Stimulated activated CD8-positive, alpha-beta memory T cell treated with anti-CD3 and anti-CD28 coated beads, Interleukin-4, amount 100 ng/mL, for 1 hour (primary cell): Measurements from ENCODE around the gene ZFYVE26.
"Not testable (repeated sequence)": the region's sequence is repeated elsewhere in the genome, so short reads cannot be mapped to it uniquely, and the experiment has no call there.

Source experiments
- DNase-seq, 2 donors: peaks; one replicate each; pipeline ENCODE4 v3.0.0-alpha.2; 2020; ENCODE audit warnings: low read depth in 2 of 2, low spot score in 1 of 2

ZFYVE26 gene

DNA sequence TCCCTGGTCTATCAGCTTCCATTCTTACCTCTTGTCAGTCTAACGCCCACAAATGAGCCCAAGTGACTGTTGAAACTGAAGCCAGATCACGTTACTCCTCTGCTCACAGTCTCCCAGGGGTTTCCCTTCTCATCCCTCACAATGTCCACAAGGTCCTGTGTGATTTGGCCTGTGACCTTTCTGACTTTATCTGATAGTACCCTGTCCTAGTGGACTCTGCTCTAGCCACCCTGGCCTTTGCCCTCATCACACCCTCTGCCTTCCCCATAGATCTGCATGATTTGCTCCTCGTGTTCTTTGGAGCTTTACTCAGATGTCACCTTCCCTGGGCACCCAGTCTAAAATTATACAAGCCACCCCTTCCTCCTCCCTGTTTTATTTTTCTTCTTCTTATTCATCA, 59.2 kb downstream of the ZFYVE26 start:
- DNase-seq, result no peak

GRCh38 chr14:67756496-67756895, 59.9 kb downstream of the ZFYVE26 start:
- no peak for DNase-seq

- DNase-seq, result no peak
These were observed 66.9 kb downstream of the ZFYVE26 start for GRCh38 chr14:67749341-67750084.

- no peak for DNase-seq
These were observed 68.1 kb downstream of the ZFYVE26 start for GRCh38 chr14:67748312-67748711.

- DNase-seq, result no peak
These were observed 69.5 kb downstream of the ZFYVE26 start for GRCh38 chr14:67746927-67747326.

- DNase-seq, result no peak
These were observed 72.3 kb downstream of the ZFYVE26 start for GRCh38 chr14:67744046-67744445.

- DNase-seq, result no peak
These were observed 77.5 kb downstream of the ZFYVE26 start for GRCh38 chr14:67738740-67739504.

DNA sequence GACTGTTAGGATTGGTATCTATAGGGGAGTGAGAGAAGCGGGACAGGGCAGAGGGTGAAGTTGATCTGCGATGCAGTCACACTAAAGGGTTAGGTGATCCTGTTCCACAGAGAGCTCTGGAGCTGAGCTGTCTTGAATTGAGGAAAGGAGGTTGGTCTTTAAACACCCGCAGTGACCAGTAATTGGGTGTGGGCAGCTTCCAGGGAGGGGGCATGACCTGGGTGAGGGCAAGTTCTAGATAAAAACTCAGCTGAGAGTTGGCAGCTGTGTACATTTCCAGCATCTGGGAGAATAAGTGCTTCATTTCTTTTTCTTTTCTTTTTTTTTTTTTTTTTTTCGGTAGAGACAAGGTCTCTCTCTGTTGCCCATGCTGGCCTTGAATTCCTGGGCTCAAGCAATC, 79.6 kb downstream of the ZFYVE26 start:
- DNase-seq, result no peak

GRCh38 chr14:67735336-67736147, 80.8 kb downstream of the ZFYVE26 start:
- no peak for DNase-seq

DNA sequence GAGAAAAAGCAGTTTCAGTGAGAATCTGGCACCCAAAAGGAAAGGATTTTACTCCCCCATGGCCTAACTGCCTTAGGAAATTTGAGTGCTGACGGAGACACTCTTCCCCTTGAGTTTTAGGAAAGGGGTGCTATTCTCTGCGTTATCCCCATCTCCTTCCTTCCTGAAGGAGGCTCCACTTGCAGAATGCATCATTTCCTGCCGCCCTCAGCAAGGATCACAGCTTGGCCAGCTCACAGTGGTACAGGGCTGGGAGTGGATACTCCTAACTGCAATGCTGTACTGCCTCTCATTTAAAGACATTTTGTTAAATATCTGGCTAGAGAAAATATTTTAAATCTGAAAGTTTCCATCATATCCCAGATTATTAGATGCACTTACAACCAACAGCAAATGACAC, 81.7 kb downstream of the ZFYVE26 start:
- DNase-seq, result no peak

- DNase-seq, result no peak
These were observed 82.8 kb downstream of the ZFYVE26 start for GRCh38 chr14:67733616-67734015.

- no peak for DNase-seq
These were observed 87.1 kb downstream of the ZFYVE26 start for GRCh38 chr14:67729072-67729885.

DNA sequence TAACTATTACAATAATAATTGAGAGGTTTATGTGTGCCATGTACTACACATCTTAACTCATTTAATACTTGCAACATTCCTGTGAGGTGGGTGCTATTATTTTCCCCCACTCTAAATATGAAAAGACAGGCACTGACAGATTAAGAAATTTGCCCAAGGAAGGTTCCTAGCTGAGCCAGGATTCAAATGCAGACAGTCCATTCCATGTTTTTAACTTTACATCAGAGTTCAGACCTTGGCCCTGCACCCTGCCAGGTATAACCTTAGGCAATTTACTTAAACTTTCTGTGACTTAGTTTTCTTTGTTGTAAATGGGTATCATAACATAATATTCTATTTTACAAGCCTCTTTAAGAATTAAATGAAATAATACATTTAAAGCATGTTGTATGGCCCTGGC, 88.1 kb downstream of the ZFYVE26 start:
- no peak for DNase-seq

DNA sequence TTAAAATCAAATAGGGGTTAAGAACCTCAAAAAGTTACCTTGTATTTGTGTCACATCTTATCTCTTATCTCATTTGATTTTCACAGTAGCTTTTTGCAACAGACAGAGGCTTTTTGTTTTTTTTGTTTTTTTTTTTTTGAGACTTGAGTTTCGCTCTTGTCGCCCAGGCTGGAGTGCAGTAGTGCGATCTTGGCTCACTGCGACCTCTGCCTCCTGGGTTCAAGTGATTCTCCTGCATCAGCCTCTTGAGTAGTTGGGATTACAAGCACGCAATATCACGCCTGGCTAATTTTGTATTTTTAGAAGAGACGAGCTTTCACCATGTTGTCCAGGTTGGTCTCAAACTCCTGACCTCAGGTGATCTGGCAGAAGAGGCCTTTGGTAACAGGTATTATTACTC, 89.0 kb downstream of the ZFYVE26 start:
- no peak for DNase-seq

DNA sequence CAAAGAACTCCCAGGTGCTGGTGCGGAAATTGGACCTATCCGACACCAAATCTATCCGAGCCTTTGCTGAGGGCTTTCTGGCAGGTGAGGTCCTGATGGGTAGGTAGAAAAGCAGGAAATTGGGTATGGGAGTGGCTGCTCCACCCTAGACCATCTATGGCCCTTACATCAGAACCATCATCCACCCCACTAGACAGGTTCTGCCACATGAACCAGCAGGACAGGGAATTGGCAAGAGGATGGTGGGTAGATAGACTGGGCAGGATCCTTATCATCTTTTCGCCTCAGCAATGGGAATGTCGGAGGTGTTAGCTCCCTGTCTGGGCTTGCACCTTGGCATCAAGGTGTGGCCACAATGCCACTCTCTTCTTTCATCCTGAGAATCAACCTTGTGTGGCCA, 91.2 kb downstream of the ZFYVE26 start:
- DNase-seq, result no peak

- DNase-seq, result no peak
These were observed 94.1 kb downstream of the ZFYVE26 start for GRCh38 chr14:67722293-67722692.

DNA sequence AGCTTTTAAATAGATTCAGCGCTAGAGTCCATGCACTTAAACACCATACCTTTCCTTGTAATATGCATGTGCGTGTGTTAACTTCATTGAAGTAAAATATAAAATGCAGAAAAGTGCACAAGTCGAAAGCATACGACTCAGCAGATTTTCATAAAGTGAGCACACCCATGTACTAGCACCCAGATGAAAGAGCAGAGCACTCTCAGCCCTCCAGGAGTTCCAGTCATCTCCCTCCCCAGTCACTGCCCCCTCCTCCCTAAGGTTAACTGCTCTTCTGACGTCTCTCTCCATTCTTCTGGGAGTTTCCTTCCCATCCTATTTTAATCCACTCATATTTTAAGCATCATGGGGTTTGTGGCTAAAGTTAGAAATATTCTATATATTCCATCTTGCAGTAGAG, 94.5 kb downstream of the ZFYVE26 start:
- DNase-seq, result no peak

GRCh38 chr14:67719866-67720265, 96.5 kb downstream of the ZFYVE26 start:
- DNase-seq, result no peak

DNA sequence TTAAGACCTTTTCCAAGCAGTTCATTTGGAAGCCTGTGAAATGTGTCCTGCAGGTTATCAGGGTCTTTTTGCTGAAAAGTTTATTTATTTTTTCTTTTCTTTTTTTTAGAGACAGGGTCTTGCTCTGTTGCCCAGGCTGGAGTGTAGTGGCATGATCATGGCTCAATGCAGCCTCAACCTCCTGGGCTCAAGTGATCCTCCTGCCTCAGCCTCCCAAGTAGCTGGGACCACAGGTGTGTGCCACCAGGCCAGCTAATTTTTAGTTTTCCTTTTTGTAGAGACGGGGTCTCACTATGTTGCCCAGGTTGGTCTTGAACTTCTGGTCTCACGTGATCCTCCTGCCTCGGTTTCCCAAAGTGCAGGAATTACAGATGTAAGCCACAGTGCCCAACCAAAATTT, 97.0 kb downstream of the ZFYVE26 start:
- DNase-seq, result not testable (repeated sequence)

- no peak for DNase-seq
These were observed 98.1 kb downstream of the ZFYVE26 start for GRCh38 chr14:67718265-67718664.

DNA sequence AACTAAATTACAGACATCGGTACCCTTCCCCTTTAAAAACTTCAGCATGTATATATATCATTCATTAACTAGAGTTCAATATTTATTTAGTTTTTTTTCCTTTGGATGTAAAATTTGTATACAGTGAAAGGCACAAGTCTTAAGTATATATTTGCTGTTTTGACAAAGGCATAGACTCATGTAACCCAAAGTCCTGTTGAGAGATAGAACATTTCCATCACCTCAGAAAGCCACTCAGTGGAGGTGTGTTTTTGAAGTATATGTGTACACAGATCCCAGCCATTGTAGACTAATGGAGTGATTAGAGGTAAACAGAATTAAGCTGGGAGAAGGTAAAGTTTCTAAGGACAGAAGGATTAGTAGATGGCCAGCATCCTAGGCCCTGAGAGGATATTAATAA, 99.3 kb downstream of the ZFYVE26 start:
- no peak for DNase-seq
